Upper lobe of left lung (tissue), 4 donors: Measurements from ENCODE around the gene GFAP.

ENCODE experiments used
- CTCF ChIP-seq, 6 experiments: fragments of 450-650 bp in 4 of 6; fragments of 200-600 bp in 2 of 6; sonication (generic) in 2 of 6; IDR thresholded peaks; one replicate each; pipeline ENCODE4 v1.5.1; 2016 to 2019; ENCODE audit warnings: antibody characterized with exemption in 6 of 6
- EP300 ChIP-seq, 4 donors: sonication (generic); formaldehyde crosslinking; IDR thresholded peaks; one replicate each; pipeline ENCODE4 v1.5.1; 2017; ENCODE audit warnings: antibody characterized with exemption in 4 of 4, control low read depth in 2 of 4
- POLR2A ChIP-seq, 4 donors: fragments of 450-650 bp; IDR thresholded peaks; one replicate each; pipeline ENCODE4 v1.5.1; 2016 to 2017; ENCODE audit warnings: antibody characterized with exemption in 4 of 4, mild to moderate bottlenecking in 2 of 4
- POLR2AphosphoS5 ChIP-seq, 2 donors: sonication (generic); formaldehyde crosslinking; IDR thresholded peaks; one replicate each; pipeline ENCODE4 v1.5.1; 2017; ENCODE audit warnings: antibody characterized with exemption in 2 of 2

GRCh38 chr17:44919411-44919810 lies 4.1 kb upstream of the GFAP start:
- TF ChIP-seq CTCF (IDR thresholded peaks at IDR 0.05) (no peak), POLR2A (IDR thresholded peaks at IDR 0.05) (no peak), POLR2AphosphoS5 (IDR thresholded peaks at IDR 0.05) (no peak), EP300 (IDR thresholded peaks at IDR 0.05) (no peak)
